CD14-positive monocyte (primary cell): ENCODE data around the gene PXDN. TPM values are rescaled to one million over a fixed set of nuclear protein-coding genes. Genes with fewer than 3 reads are reported as not detected.
"Not testable (repeated sequence)": the region's sequence is repeated elsewhere in the genome, so short reads cannot be mapped to it uniquely, and the experiment has no call there.

ENCODE experiments used
- DNase-seq, 3 donors: peaks; one replicate each; pipeline ENCODE4 v3.0.0-alpha.2; 2011 to 2022
- H2AFZ ChIP-seq: 2 replicates; pipeline ENCODE4 v1.6.0; 2012; ENCODE audit warnings: mild to moderate bottlenecking, low read depth, low read length, inconsistent platforms; ENCODE audit not compliant: insufficient read depth, poor library complexity, severe bottlenecking
- H3K27ac ChIP-seq, 2 donors: 1 replicate in 1 of 2; 2 replicates in 1 of 2; pipeline ENCODE4 v1.5.1; 2012 to 2013; ENCODE audit warnings: low read length in 2 of 2, control low read depth in 1 of 2, inconsistent platforms in 1 of 2, low read depth in 1 of 2, mild to moderate bottlenecking in 1 of 2
- H3K27me3 ChIP-seq, 2 donors: one replicate each; pipeline versions ENCODE4 v1.6.0 to v1.6.1; 2011 to 2013; ENCODE audit warnings: low read length in 2 of 2; ENCODE audit not compliant: control insufficient read depth in 2 of 2, insufficient read depth in 2 of 2
- H3K36me3 ChIP-seq, 2 donors: replicated peaks in 1 of 2; 1 replicate in 1 of 2; 2 replicates in 1 of 2; pipeline versions ENCODE4 v1.5.1 to v1.6.1; 2012 to 2013; ENCODE audit warnings: low read length in 2 of 2, control low read depth in 1 of 2, inconsistent platforms in 1 of 2, mild to moderate bottlenecking in 1 of 2; ENCODE audit not compliant: insufficient read depth in 2 of 2, control insufficient read depth in 1 of 2
- H3K4me1 ChIP-seq, 2 donors: 1 replicate in 1 of 2; 2 replicates in 1 of 2; pipeline versions ENCODE4 v1.5.1 to v1.6.1; 2012 to 2013; ENCODE audit warnings: low read length in 2 of 2, control low read depth in 1 of 2, inconsistent platforms in 1 of 2, mild to moderate bottlenecking in 1 of 2, moderate library complexity in 1 of 2; ENCODE audit not compliant: insufficient read depth in 2 of 2, control insufficient read depth in 1 of 2
- H3K4me2 ChIP-seq: replicated peaks from 2 replicates; pipeline ENCODE3; 2012; ENCODE audit warnings: low read length, moderate library complexity, mild to moderate bottlenecking; ENCODE audit not compliant: poor library complexity, severe bottlenecking; ENCODE audit errors: extremely low read depth
- H3K4me3 ChIP-seq, 3 experiments: fragments of 200-600 bp in 1 of 3; sonication (generic) in 1 of 3; replicated peaks in 1 of 3; 1 replicate in 2 of 3; 2 replicates in 1 of 3; pipeline ENCODE4 v1.5.1; 2011 to 2013; ENCODE audit warnings: low read length in 3 of 3, mild to moderate bottlenecking in 3 of 3, control low read depth in 2 of 3, low read depth in 2 of 3, inconsistent platforms in 1 of 3, moderate library complexity in 1 of 3
- H3K79me2 ChIP-seq: 2 replicates; pipeline ENCODE4 v1.6.0; 2012; ENCODE audit warnings: mild to moderate bottlenecking, control low read depth, inconsistent platforms, low read length, moderate library complexity; ENCODE audit not compliant: insufficient read depth
- H3K9ac ChIP-seq: 2 replicates; pipeline ENCODE4 v1.6.0; 2017; ENCODE audit warnings: low read length, mild to moderate bottlenecking; ENCODE audit not compliant: insufficient read depth, poor library complexity, severe bottlenecking
- H3K9me3 ChIP-seq, 2 donors: replicated peaks in 1 of 2; 1 replicate in 1 of 2; 2 replicates in 1 of 2; pipeline versions ENCODE4 v1.5.1 to v1.6.1; 2012 to 2013; ENCODE audit warnings: low read length in 2 of 2, control low read depth in 1 of 2; ENCODE audit not compliant: control insufficient read depth in 1 of 2, insufficient read depth in 1 of 2
- H4K20me1 ChIP-seq: 2 replicates; pipeline ENCODE4 v1.6.0; 2012; ENCODE audit warnings: mild to moderate bottlenecking, low read length, control low read depth, moderate library complexity; ENCODE audit not compliant: insufficient read depth
- H3K27ac Mint-ChIP-seq, 7 donors: one replicate each; pipeline ENCODE4 v1.8.0; 2020; ENCODE audit warnings: mild to moderate bottlenecking in 7 of 7, mixed read lengths in 7 of 7, moderate library complexity in 6 of 7, inconsistent platforms in 2 of 7
- H3K27me3 Mint-ChIP-seq, 3 donors: one replicate each; pipeline ENCODE4 v1.8.0; 2021 to 2022; ENCODE audit warnings: low read depth in 3 of 3, mild to moderate bottlenecking in 3 of 3, mixed read lengths in 3 of 3, moderate library complexity in 3 of 3, inconsistent platforms in 1 of 3
- H3K36me3 Mint-ChIP-seq, 2 donors: one replicate each; pipeline ENCODE4 v1.8.0; 2020; ENCODE audit warnings: mixed read lengths in 2 of 2, inconsistent platforms in 1 of 2, mild to moderate bottlenecking in 1 of 2
- H3K4me1 Mint-ChIP-seq: one replicate; pipeline ENCODE4 v1.8.0; 2020; ENCODE audit warnings: mild to moderate bottlenecking, mixed read lengths
- H3K4me3 Mint-ChIP-seq, 2 donors: one replicate each; pipeline ENCODE4 v1.8.0; 2020; ENCODE audit warnings: mild to moderate bottlenecking in 2 of 2, mixed read lengths in 2 of 2, moderate library complexity in 1 of 2
- H3K9me3 Mint-ChIP-seq, 7 donors: one replicate each; pipeline ENCODE4 v1.8.0; 2020 to 2022; ENCODE audit warnings: mixed read lengths in 7 of 7, mild to moderate bottlenecking in 6 of 7, moderate library complexity in 6 of 7, inconsistent platforms in 2 of 7
- WGBS: methylation state at CpG from one replicate; pipeline ENCODE4 v1.1.5; 2013; ENCODE audit warnings: missing lambda C conversion rate; ENCODE audit not compliant: insufficient coverage; 5-methylcytosine and 5-hydroxymethylcytosine counted together
- intact Hi-C, 2 donors: fragments of 100-400 bp; cut with micrococcal nuclease; formaldehyde crosslinking; loops; one replicate each; pipeline versions ENCODE4 v1.15.0 to v1.15.1; 2023
- polyA plus RNA-seq, 3 donors: library from polyadenylated mRNA; depleted of rRNA in 1 of 3; unstranded in 2 of 3; stranded (reverse) in 1 of 3; fragments of 300-500 nt in 2 of 3; fragments of >200 nt in 1 of 3; fragmentation: Illumina TruSeq in 2 of 3; gene quantifications; 1 replicate in 2 of 3; 2 replicates in 1 of 3; pipeline ENCODE4 v1.2.3, GENCODE V29; 2012 to 2021
- TF ChIP-seq, protein P1 (sequence below): fragments of 200-600 bp; IDR thresholded peaks from one replicate; pipeline ENCODE4 v1.8.0; 2022; ENCODE audit warnings: antibody characterized with exemption, mild to moderate bottlenecking

Gene PXDN
- polyA plus RNA-seq, 3 donors, result not detected

DNA sequence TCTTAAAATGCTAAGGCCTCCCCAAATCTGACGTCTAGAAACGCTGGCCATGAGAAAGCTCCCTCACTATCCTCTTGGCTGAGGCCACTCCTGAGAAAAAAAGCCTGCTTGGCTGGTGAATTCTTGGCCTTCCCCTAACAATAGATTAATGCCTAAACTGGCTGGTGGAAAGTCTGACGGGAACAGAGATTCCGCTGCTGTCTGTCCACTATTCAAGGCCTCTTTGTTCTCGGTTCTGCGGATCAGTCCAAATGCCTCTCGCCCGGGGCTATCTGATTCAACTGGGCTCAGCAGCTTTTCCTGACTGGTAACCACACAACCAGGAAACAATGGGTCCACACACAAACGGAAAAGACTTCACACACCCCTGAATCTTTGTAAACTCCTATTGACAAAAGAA lies 27.2 kb downstream of the PXDN start:
- no peak for DNase-seq
- no peak overlapping the region for H2AFZ ChIP-seq
- Mint-ChIP-seq H3K27ac (no peak overlapping the region), H3K4me3 (no peak overlapping the region), H3K4me1 (no peaks in the 10 kb centered on the region), H3K27me3 (peaks cover 0 to 4% (median 1%) of the 10 kb centered on the region in 3 donors), H3K36me3 (no peaks in the 10 kb centered on the region), H3K9me3 (peaks cover 0 to 10% (median 3%) of the 10 kb centered on the region in 7 donors)
- no peaks in the 10 kb centered on the region for H4K20me1 ChIP-seq
- no peaks in the 10 kb centered on the region for H3K4me1 ChIP-seq
- no peak overlapping the region for H3K9ac ChIP-seq
- H3K79me2 ChIP-seq, result no peaks in the 10 kb centered on the region
- H3K36me3 ChIP-seq, result no peaks in the 10 kb centered on the region
- H3K4me2 ChIP-seq, result no peak overlapping the region
- H3K4me3 ChIP-seq, result no peak overlapping the region
- 93% methylated on average over 8 of the region's 9 CpGs for WGBS
- no peaks in the 10 kb centered on the region for H3K9me3 ChIP-seq
- no peaks in the 10 kb centered on the region for H3K27me3 ChIP-seq
- TF ChIP-seq, protein P1, sequence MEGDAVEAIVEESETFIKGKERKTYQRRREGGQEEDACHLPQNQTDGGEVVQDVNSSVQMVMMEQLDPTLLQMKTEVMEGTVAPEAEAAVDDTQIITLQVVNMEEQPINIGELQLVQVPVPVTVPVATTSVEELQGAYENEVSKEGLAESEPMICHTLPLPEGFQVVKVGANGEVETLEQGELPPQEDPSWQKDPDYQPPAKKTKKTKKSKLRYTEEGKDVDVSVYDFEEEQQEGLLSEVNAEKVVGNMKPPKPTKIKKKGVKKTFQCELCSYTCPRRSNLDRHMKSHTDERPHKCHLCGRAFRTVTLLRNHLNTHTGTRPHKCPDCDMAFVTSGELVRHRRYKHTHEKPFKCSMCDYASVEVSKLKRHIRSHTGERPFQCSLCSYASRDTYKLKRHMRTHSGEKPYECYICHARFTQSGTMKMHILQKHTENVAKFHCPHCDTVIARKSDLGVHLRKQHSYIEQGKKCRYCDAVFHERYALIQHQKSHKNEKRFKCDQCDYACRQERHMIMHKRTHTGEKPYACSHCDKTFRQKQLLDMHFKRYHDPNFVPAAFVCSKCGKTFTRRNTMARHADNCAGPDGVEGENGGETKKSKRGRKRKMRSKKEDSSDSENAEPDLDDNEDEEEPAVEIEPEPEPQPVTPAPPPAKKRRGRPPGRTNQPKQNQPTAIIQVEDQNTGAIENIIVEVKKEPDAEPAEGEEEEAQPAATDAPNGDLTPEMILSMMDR, result no peak
- H3K27ac ChIP-seq, result no peak overlapping the region
- intact Hi-C loops, result no loop called here

DNA sequence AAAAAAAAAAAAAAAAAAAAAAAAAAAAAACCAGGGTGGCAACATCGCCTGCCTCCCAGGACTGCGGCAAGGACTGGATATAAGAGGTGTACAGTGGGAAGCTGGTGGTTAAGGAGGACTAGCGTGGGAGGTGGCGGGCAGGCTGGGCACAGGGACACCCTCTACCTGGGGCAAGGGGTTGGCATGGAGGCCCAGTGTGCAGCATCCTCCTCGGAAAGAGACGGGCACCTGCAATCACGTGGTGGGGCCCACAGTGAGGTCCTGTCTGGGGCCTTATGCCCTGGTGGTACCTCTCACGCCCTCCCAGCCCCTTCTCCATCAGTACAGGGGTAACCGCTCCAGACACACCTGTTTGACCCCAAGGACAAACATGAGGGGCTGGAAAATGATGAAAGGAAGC lies 27.9 kb downstream of the PXDN start:
- WGBS, result 98% methylated on average over 6 of the region's 9 CpGs
- no peaks in the 10 kb centered on the region for H3K36me3 Mint-ChIP-seq

DNA sequence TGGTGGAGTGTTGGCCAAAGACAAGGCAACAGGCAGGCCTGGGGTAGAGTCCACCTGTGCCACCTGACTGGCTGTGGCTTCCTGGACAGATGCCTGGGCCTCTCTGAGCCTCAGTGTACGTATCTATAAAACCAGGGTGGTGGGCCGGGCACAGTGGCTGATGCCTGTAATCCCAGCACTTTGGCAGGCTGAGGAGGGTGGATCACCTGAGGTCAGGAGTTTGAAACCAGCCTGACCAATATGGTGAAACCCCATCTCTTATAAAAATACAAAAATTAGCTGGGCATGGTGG lies 28.4 kb downstream of the PXDN start:
- WGBS, result 94% methylated on average over 2 of the region's 2 CpGs
- H3K27me3 Mint-ChIP-seq, H3K4me3 ChIP-seq, DNase-seq, H3K9me3 Mint-ChIP-seq, H3K27ac Mint-ChIP-seq, H3K9me3 ChIP-seq, H3K4me1 Mint-ChIP-seq, intact Hi-C loops, H3K27ac ChIP-seq, H4K20me1 ChIP-seq, H3K27me3 ChIP-seq, H3K4me1 ChIP-seq, H3K4me2 ChIP-seq, H3K79me2 ChIP-seq, H3K36me3 Mint-ChIP-seq, H3K9ac ChIP-seq, H2AFZ ChIP-seq, H3K36me3 ChIP-seq: not testable (repeated sequence)
- H3K4me3 Mint-ChIP-seq, result peak overlapping the region in 1 of 2 donors; percentile 24

More for the DNA sequence above, 27.9 kb downstream of the PXDN start:
- H3K27me3 ChIP-seq, result no peaks in the 10 kb centered on the region
- peaks cover 0 to 5% (median 1%) of the 10 kb centered on the region in 3 donors for H3K27me3 Mint-ChIP-seq
- no peak overlapping the region for H3K9ac ChIP-seq
- no peaks in the 10 kb centered on the region for H3K4me1 ChIP-seq
- TF ChIP-seq, protein P1, result no peak
- no peak overlapping the region for H3K4me3 Mint-ChIP-seq
- no peaks in the 10 kb centered on the region for H3K36me3 ChIP-seq
- no peak for DNase-seq
- no peaks in the 10 kb centered on the region for H4K20me1 ChIP-seq
- H3K4me2 ChIP-seq, result no peak overlapping the region
- no peak overlapping the region for H3K27ac Mint-ChIP-seq
- H3K4me3 ChIP-seq, result no peak overlapping the region
- intact Hi-C loops, result no loop called here
- H3K79me2 ChIP-seq, result no peaks in the 10 kb centered on the region
- no peak overlapping the region for H3K27ac ChIP-seq
- no peaks in the 10 kb centered on the region for H3K4me1 Mint-ChIP-seq
- no peak overlapping the region for H2AFZ ChIP-seq
- peaks cover 0 to 10% (median 3%) of the 10 kb centered on the region in 7 donors for H3K9me3 Mint-ChIP-seq
- no peaks in the 10 kb centered on the region for H3K9me3 ChIP-seq
